ENCODE data around the gene ORMDL2. TPM values are rescaled to one million over a fixed set of nuclear protein-coding genes. Genes with fewer than 3 reads are reported as not detected.
"Not testable (repeated sequence)": the region's sequence is repeated elsewhere in the genome, so short reads cannot be mapped to it uniquely, and the experiment has no call there.

ORMDL2 gene
- polyA plus RNA-seq, 4 donors = 27.1 to 50.4 (median 33.3) TPM

- not testable (repeated sequence) for H3K27me3 ChIP-seq (ENCODE audit: control insufficient read depth in 3 of 3, insufficient read depth in 3 of 3, low read length in 3 of 3); H3K4me1 ChIP-seq (ENCODE audit: control insufficient read depth in 3 of 3, insufficient read depth in 2 of 3, low read depth in 1 of 3, low read length in 2 of 3); H3K4me3 ChIP-seq (ENCODE audit: low read depth in 1 of 3, low read length in 3 of 3); H3K27ac ChIP-seq (ENCODE audit: low read depth in 1 of 3, low read length in 2 of 3); H3K36me3 ChIP-seq (ENCODE audit: control insufficient read depth in 3 of 3, insufficient read depth in 2 of 3, low read depth in 1 of 3, low read length in 3 of 3); DNase-seq; FAIRE-seq
- peaks cover 0 to 20% of the 10 kb centered on the region in 2 donors for H3K9me3 ChIP-seq (ENCODE audit: control insufficient read depth in 2 of 2, insufficient read depth in 1 of 2, low read depth in 1 of 2, low read length in 1 of 2)
- WGBS, 3 donors = 94 to 96% (median 96%) methylated on average over 13 of the region's 13 CpGs
Observed at GRCh38 chr12:55862931-55863330, 45.1 kb downstream of the ORMDL2 start.

- 86 to 91% (median 88%) methylated on average over 2 of the region's 2 CpGs for WGBS, 3 donors
- Histone ChIP-seq H3K27me3 (ENCODE audit: control insufficient read depth in 3 of 3, insufficient read depth in 3 of 3, low read length in 3 of 3) (no peaks in the 10 kb centered on the region), H3K4me3 (ENCODE audit: low read depth in 1 of 3, low read length in 3 of 3) (no peak overlapping the region), H3K4me1 (ENCODE audit: control insufficient read depth in 3 of 3, insufficient read depth in 2 of 3, low read depth in 1 of 3, low read length in 2 of 3) (no peaks in the 10 kb centered on the region), H3K9me3 (ENCODE audit: control insufficient read depth in 2 of 2, insufficient read depth in 1 of 2, low read depth in 1 of 2, low read length in 1 of 2) (peaks cover 0 to 22% of the 10 kb centered on the region in 2 donors), H3K27ac (ENCODE audit: low read depth in 1 of 3, low read length in 2 of 3) (no peak overlapping the region), H3K36me3 (ENCODE audit: control insufficient read depth in 3 of 3, insufficient read depth in 2 of 3, low read depth in 1 of 3, low read length in 3 of 3) (no peaks in the 10 kb centered on the region)
- no peak for FAIRE-seq
- no peak for DNase-seq
Observed at GRCh38 chr12:55865327-55865726, 47.5 kb downstream of the ORMDL2 start.

GRCh38 chr12:55866454-55867004 is 48.7 kb downstream of the ORMDL2 start:
- H3K27ac ChIP-seq (ENCODE audit: low read depth in 1 of 3, low read length in 2 of 3); H3K27me3 ChIP-seq (ENCODE audit: control insufficient read depth in 3 of 3, insufficient read depth in 3 of 3, low read length in 3 of 3); DNase-seq; H3K36me3 ChIP-seq (ENCODE audit: control insufficient read depth in 3 of 3, insufficient read depth in 2 of 3, low read depth in 1 of 3, low read length in 3 of 3); H3K4me3 ChIP-seq (ENCODE audit: low read depth in 1 of 3, low read length in 3 of 3); FAIRE-seq; H3K4me1 ChIP-seq (ENCODE audit: control insufficient read depth in 3 of 3, insufficient read depth in 2 of 3, low read depth in 1 of 3, low read length in 2 of 3): not testable (repeated sequence)
- H3K9me3 ChIP-seq (ENCODE audit: control insufficient read depth in 2 of 2, insufficient read depth in 1 of 2, low read depth in 1 of 2, low read length in 1 of 2) = peaks cover 0 to 22% of the 10 kb centered on the region in 2 donors
- 96 to 99% (median 99%) methylated on average over 3 of the region's 3 CpGs for WGBS, 3 donors

Other genes starting within 250 kb of the ORMDL2 start
- gene OR2AP1, start 245.6 kb upstream of the ORMDL2 start, polyA plus RNA-seq = not detected
- not detected for gene OR10P1, start 181.1 kb upstream of the ORMDL2 start, polyA plus RNA-seq
- gene ITGA7, start 110.1 kb upstream of the ORMDL2 start, polyA plus RNA-seq = 10 to 100 TPM in 3 of 4 donors, 1 to 10 TPM in 1; 6.3 to 81.6 (median 29.6) TPM
- 100 to 1,000 TPM; 177 to 688 (median 434) TPM for gene BLOC1S1, start 102.0 kb upstream of the ORMDL2 start, polyA plus RNA-seq
- gene RDH5, start 97.6 kb upstream of the ORMDL2 start, polyA plus RNA-seq = 10 to 100 TPM; 19.2 to 79.8 (median 56.5) TPM
- 1,000 to 10,000 TPM in 1 of 4 donors, 100 to 1,000 TPM in 3; 561 to 1,127 (median 702) TPM for gene CD63, start 89.0 kb upstream of the ORMDL2 start, polyA plus RNA-seq
- 1 to 10 TPM in 3 of 4 donors, under 1 TPM in 1; 0.22 to 4.2 (median 2.5) TPM for gene GDF11, start 74.9 kb upstream of the ORMDL2 start, polyA plus RNA-seq
- gene SARNP, start 317 bp upstream of the ORMDL2 start, polyA plus RNA-seq = 10 to 100 TPM; 62.8 to 89.8 (median 75.3) TPM
- 10 to 100 TPM; 12.7 to 31.5 (median 19.2) TPM for gene DNAJC14, start 11.5 kb downstream of the ORMDL2 start, polyA plus RNA-seq
- 1 to 10 TPM in 2 of 4 donors, under 1 TPM in 1, not detected in 1; 0.54 to 4.1 (median 1.3) TPM for gene MMP19, start 24.9 kb downstream of the ORMDL2 start, polyA plus RNA-seq
- 10 to 100 TPM; 35.5 to 85.7 (median 61.4) TPM for gene PYM1, start 109.9 kb downstream of the ORMDL2 start, polyA plus RNA-seq
- 100 to 1,000 TPM in 2 of 4 donors, 10 to 100 TPM in 2; 14.4 to 386 (median 180) TPM for gene DGKA, start 113.1 kb downstream of the ORMDL2 start, polyA plus RNA-seq
- gene PMEL, start 148.0 kb downstream of the ORMDL2 start, polyA plus RNA-seq = 1 to 10 TPM; 1.8 to 6.3 (median 2.7) TPM
- gene CDK2, start 148.8 kb downstream of the ORMDL2 start, polyA plus RNA-seq = 10 to 100 TPM in 2 of 4 donors, 1 to 10 TPM in 2; 7.6 to 69.3 (median 15.3) TPM
- gene RAB5B, start 156.0 kb downstream of the ORMDL2 start, polyA plus RNA-seq = 100 to 1,000 TPM in 1 of 4 donors, 10 to 100 TPM in 3; 45.8 to 119 (median 48.5) TPM
- 10 to 100 TPM in 3 of 4 donors, 1 to 10 TPM in 1; 7.3 to 51.2 (median 13.6) TPM for gene SUOX, start 179.2 kb downstream of the ORMDL2 start, polyA plus RNA-seq
- gene IKZF4, start 203.0 kb downstream of the ORMDL2 start, polyA plus RNA-seq = 10 to 100 TPM in 1 of 4 donors, 1 to 10 TPM in 3; 1.1 to 16.1 (median 1.6) TPM
- 1,000 to 10,000 TPM in 3 of 4 donors, 100 to 1,000 TPM in 1; 253 to 1,993 (median 1,176) TPM for gene RPS26, start 223.9 kb downstream of the ORMDL2 start, polyA plus RNA-seq

All from small intestine (tissue), 7 donors.